ENCODE data around the gene SNX33. TPM values are rescaled to one million over a fixed set of nuclear protein-coding genes. Genes with fewer than 3 reads are reported as not detected.
"Not testable (repeated sequence)": the region's sequence is repeated elsewhere in the genome, so short reads cannot be mapped to it uniquely, and the experiment has no call there.

The SNX33 gene
- total and polyA plus RNA-seq, 2 donors (not counting 1 experiment from before 2014, with no cell fraction given): 0.22 to 0.59 TPM

DNA sequence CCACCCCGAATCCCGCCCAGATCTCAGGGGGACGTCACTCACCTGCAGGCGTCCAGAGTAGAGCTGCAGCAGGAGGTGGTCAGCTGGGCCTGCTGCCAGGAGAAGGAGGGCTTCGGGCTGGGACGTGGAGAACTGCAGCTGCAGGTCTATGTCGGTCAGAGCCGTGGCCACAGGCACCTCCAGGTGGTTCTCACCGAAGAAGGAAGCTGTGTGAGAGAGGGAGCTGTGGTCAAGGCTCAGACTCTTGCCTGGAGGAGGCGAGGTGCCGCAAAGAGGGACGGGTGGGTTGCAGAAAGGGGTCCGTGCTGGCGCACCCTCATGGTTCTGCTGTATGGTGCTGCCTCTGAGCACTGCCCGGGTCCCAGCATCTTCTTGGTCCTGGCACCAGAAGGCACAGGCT is 45.3 kb downstream of the SNX33 start:
- H3K27ac Mint-ChIP-seq; H3K27me3 ChIP-seq (replicated peaks in 1 of 4; ENCODE audit: control extremely low read depth in 1 of 4, control insufficient read depth in 3 of 4, insufficient read depth in 4 of 4, low read length in 3 of 4); H3K79me2 ChIP-seq (ENCODE audit: control insufficient read depth, insufficient read depth, low read length); H3K27ac ChIP-seq (ENCODE audit: low read length in 2 of 2); H3K27me3 Mint-ChIP-seq; H3K9me3 Mint-ChIP-seq (ENCODE audit: insufficient read depth); H3K9ac ChIP-seq (ENCODE audit: low read length); H3K9me3 ChIP-seq (ENCODE audit: control extremely low read depth in 1 of 3, control insufficient read depth in 2 of 3, insufficient read depth in 1 of 3, low read length in 2 of 3); DNase-seq; intact Hi-C loops (cut with micrococcal nuclease); CTCF ChIA-PET; H4K20me1 ChIP-seq (ENCODE audit: control insufficient read depth, insufficient read depth, low read length, poor library complexity, severe bottlenecking); H2AFZ ChIP-seq (ENCODE audit: insufficient read depth, low read depth, low read length, poor library complexity, severe bottlenecking); ATAC-seq (ENCODE audit: low read depth); H3K4me3 ChIP-seq (ENCODE audit: control extremely low read depth in 1 of 5, extremely low read depth in 1 of 5, insufficient read depth in 1 of 5, low read depth in 2 of 5, low read length in 4 of 5); H3K4me3 Mint-ChIP-seq; POLR2A ChIA-PET; H3K36me3 ChIP-seq (replicated peaks in 1 of 2; ENCODE audit: control extremely low read depth in 1 of 2, control insufficient read depth in 1 of 2, extremely low read depth in 1 of 2, insufficient read depth in 2 of 2, low read length in 1 of 2): not testable (repeated sequence)
- 37% methylated on average over 9 of the region's 15 CpGs for WGBS (ENCODE audit: insufficient coverage)
- peaks cover 39 to 55% of the 10 kb centered on the region in 2 donors for H3K4me1 ChIP-seq (ENCODE audit: control insufficient read depth in 2 of 2, insufficient read depth in 2 of 2, low read length in 2 of 2)
- peaks cover 56% of the 10 kb centered on the region for H3K4me1 Mint-ChIP-seq
- peak overlapping the region; percentile 73 for H3K4me2 ChIP-seq (replicated peaks; ENCODE audit: low read depth, low read length, poor library complexity, severe bottlenecking)

DNA sequence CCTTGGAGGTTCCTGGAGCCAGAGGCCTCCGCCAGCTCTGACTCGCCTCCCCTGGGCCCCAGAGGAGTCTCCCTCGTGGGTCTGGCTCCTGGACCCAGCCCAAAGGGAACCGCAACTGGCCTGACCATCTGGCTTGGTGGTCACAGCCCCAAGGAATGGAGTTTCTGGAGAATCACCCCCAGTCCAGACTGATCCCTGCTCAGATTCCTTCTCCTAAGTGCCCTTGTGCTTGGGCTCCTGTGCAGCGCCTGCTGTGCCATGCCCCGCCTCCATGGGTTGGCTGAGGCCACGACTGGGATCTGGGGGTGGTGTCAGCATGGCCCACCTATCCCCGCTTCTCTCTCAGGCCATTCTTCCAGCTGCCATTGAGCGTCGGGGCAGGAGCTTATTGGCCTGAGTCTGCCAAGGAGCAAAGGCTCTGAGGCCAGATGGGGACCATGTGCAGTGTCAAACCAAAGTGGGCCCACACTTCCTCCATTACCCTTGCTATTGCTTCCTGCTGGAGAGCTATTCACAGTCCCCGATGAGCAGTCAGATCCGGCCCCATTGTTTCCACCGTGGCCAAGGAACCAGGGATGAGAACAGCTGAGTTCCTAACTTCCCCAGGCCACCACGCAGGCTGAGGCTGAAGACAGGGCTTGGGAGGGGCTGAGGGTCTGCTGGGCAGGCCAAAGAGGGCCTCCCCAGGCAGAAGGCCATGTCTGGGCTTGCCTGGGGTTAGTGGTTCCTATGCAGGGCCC is 46.0 kb downstream of the SNX33 start:
- POLR2A ChIA-PET: interaction anchor here (0.6 kb wide), 1 partner anchor 38 kb away, joined by 3 read pairs; no protein-coding TSS in a partner anchor
- H3K4me3 ChIP-seq (ENCODE audit: control extremely low read depth in 1 of 5, extremely low read depth in 1 of 5, insufficient read depth in 1 of 5, low read depth in 2 of 5, low read length in 4 of 5): no peak overlapping the region
- H3K9me3 ChIP-seq (ENCODE audit: control extremely low read depth in 1 of 3, control insufficient read depth in 2 of 3, insufficient read depth in 1 of 3, low read length in 2 of 3): peaks cover 0 to 4% (median 0%) of the 10 kb centered on the region in 3 donors
- H3K79me2 ChIP-seq (ENCODE audit: control insufficient read depth, insufficient read depth, low read length): no peaks in the 10 kb centered on the region
- 37% methylated on average over 14 of the region's 14 CpGs for WGBS (ENCODE audit: insufficient coverage)
- intact Hi-C loops (cut with micrococcal nuclease): no loop called here
- peak overlapping the region; percentile 10 for H2AFZ ChIP-seq (ENCODE audit: insufficient read depth, low read depth, low read length, poor library complexity, severe bottlenecking)
- ATAC-seq (ENCODE audit: low read depth) (no peak), DNase-seq (no peak)
- CTCF ChIA-PET: interaction anchor here (0.6 to 1.2 kb wide), 4 partner anchors 7 to 326 kb away, joined by 3 to 6 read pairs (median 4); partner anchors contain the start of gene MAN2C1
- no peak for TF ChIP-seq EZH2 (IDR thresholded peaks at IDR 0.05; ENCODE audit: borderline replicate concordance, insufficient read depth, low read depth, low read length, poor library complexity, severe bottlenecking)
- TF ChIP-seq, protein P1, sequence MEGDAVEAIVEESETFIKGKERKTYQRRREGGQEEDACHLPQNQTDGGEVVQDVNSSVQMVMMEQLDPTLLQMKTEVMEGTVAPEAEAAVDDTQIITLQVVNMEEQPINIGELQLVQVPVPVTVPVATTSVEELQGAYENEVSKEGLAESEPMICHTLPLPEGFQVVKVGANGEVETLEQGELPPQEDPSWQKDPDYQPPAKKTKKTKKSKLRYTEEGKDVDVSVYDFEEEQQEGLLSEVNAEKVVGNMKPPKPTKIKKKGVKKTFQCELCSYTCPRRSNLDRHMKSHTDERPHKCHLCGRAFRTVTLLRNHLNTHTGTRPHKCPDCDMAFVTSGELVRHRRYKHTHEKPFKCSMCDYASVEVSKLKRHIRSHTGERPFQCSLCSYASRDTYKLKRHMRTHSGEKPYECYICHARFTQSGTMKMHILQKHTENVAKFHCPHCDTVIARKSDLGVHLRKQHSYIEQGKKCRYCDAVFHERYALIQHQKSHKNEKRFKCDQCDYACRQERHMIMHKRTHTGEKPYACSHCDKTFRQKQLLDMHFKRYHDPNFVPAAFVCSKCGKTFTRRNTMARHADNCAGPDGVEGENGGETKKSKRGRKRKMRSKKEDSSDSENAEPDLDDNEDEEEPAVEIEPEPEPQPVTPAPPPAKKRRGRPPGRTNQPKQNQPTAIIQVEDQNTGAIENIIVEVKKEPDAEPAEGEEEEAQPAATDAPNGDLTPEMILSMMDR (IDR thresholded peaks at IDR 0.05): no peak
- peaks cover 0 to 4% (median 0%) of the 10 kb centered on the region in 4 experiments for H3K27me3 ChIP-seq (replicated peaks in 1 of 4; ENCODE audit: control extremely low read depth in 1 of 4, control insufficient read depth in 3 of 4, insufficient read depth in 4 of 4, low read length in 3 of 4)
- H3K36me3 ChIP-seq (replicated peaks in 1 of 2; ENCODE audit: control extremely low read depth in 1 of 2, control insufficient read depth in 1 of 2, extremely low read depth in 1 of 2, insufficient read depth in 2 of 2, low read length in 1 of 2): no peaks in the 10 kb centered on the region
- H3K4me3 Mint-ChIP-seq: peak overlapping the region; percentile 78
- H3K4me1 ChIP-seq (ENCODE audit: control insufficient read depth in 2 of 2, insufficient read depth in 2 of 2, low read length in 2 of 2): peaks cover 39 to 59% of the 10 kb centered on the region in 2 donors
- H3K27ac Mint-ChIP-seq: no peak overlapping the region
- peak overlapping the region; percentile 73 for H3K4me2 ChIP-seq (replicated peaks; ENCODE audit: low read depth, low read length, poor library complexity, severe bottlenecking)
- no peak overlapping the region for H3K9ac ChIP-seq (ENCODE audit: low read length)
- no peaks in the 10 kb centered on the region for H4K20me1 ChIP-seq (ENCODE audit: control insufficient read depth, insufficient read depth, low read length, poor library complexity, severe bottlenecking)
- H3K9me3 Mint-ChIP-seq (ENCODE audit: insufficient read depth): no peaks in the 10 kb centered on the region
- peaks cover 59% of the 10 kb centered on the region for H3K4me1 Mint-ChIP-seq
- peaks cover 3% of the 10 kb centered on the region for H3K27me3 Mint-ChIP-seq
- no peak overlapping the region for H3K27ac ChIP-seq (ENCODE audit: low read length in 2 of 2)
